Measurements from ENCODE around the gene ITGAX.
"Not testable (repeated sequence)": the region's sequence is repeated elsewhere in the genome, so short reads cannot be mapped to it uniquely, and the experiment has no call there.

ITGAX gene

DNA sequence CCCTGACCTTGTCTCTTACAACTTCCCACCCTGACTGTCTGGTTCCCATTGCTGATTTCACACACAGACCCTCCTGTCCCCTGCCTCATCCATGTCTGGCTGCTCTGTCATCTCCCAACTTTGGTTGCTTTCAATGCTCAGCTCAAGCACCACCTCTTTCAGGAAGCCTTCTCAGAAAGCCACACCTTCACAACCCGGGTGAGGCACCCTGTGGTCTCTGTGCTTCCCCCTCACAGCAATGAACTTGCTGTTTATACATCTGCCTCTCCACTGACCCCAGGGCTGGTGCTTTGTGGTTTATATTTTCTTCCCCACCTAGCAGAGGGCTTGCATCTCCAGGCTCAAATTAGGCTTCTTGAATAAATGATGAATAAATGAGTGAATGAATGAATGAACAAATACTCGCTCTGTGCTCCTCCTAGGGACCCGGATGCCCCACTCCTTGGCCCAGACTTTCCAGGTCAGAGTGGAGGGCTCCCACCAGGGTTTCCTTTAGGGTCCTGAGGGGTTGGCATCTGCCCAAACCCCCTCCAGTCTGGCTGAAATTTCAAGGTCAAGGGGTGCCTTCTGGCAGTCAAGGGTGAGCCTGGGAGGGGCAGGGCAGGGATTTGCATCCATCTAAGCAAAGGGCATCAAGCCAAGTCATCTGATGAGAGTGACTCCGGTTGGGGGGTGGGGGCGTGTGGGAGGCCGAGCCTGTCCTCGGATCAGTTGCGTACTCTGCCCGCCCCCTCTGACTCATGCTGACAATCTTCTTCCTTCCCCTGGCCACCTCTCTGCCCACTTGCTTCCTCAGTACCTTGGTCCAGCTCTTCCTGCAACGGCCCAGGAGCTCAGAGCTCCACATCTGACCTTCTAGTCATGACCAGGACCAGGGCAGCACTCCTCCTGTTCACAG lies at the start of gene ITGAX:
TSS of gene ITGAX (plus strand) at position 783 of the 898 bp plus-strand sequence. CDS start at position 862, 79 bp downstream.
- DNase-seq (ENCODE audit: low read depth in 1 of 2, low spot score in 1 of 2) = peak in 1 of 2 donors; percentile 25

- no peak for DNase-seq (ENCODE audit: low read depth in 1 of 2, low spot score in 1 of 2)
These were observed 49.8 kb upstream of the ITGAX start for GRCh38 chr16:31305219-31305618.

DNA sequence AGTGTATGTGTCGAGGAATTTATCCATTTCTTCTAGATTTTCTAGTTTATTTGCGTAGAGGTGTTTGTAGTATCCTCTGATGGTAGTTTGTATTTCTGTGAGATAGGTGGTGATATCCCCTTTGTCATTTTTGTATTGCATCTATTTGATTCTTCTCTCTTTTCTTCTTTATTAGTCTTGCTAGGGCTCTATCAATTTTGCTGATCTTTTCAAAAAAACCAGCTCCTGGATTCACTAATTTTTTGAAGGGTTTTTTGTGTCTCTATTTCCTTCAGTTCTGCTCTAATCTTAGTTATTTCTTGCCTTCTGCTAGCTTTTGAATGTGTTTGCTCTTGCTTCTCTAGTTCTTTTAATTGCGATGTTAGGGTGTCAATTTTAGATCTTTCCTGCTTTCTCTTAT lies 46.6 kb upstream of the ITGAX start:
- DNase-seq (ENCODE audit: low read depth in 1 of 2, low spot score in 1 of 2) = not testable (repeated sequence)

DNA sequence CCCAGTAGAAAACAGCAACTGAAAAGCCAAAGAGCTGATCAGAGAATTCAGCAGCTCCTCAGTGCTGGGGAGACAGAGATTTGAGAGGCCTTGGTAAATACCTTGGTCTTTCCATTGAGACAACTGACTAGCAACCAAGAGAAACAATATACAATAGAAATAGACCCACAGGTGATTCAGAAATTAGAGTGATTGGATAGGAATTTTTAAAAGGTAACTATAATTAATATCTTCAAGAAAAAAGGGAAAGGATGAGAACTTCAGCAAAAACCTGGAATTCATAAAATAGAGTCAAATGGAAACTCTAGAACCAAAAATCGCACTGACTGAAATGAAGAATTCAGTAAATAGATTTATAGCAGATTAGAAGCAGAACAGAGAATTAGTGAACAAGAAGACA lies 32.5 kb upstream of the ITGAX start:
- DNase-seq (ENCODE audit: low read depth in 1 of 2, low spot score in 1 of 2) = no peak

- no peak for DNase-seq (ENCODE audit: low read depth in 1 of 2, low spot score in 1 of 2)
These were observed 30.9 kb upstream of the ITGAX start for GRCh38 chr16:31323959-31324629.

GRCh38 chr16:31325171-31325570 lies 29.8 kb upstream of the ITGAX start:
- DNase-seq (ENCODE audit: low read depth in 1 of 2, low spot score in 1 of 2) = no peak

DNA sequence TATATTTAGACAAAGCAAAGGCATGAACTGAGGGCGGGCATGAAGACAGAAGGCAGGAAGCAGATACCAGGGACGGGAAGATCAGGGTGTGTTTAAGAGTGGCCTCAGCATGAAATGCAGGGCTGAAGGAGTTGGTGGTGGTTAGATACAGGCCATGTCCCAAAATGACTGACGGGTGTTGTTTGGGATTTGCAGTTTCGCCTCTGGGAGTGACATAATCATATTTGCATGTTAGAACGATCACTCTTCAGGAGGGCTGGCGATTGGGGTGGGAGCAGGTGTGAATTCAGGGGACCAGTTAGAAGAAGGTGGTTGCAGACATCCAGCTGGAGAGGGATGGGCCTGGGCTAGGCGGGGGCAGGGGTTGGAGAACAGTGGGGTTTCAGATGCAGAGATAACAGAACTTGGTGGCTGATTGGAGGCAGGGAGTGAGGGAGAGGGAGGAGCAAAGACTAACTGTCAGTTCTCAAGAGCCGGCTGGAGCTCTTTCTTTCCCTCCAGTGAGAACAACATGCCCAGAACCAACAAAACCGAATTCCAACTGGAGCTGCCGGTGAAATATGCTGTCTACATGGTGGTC lies 27.2 kb upstream of the ITGAX start:
- no peak for DNase-seq (ENCODE audit: low read depth in 1 of 2, low spot score in 1 of 2)

DNA sequence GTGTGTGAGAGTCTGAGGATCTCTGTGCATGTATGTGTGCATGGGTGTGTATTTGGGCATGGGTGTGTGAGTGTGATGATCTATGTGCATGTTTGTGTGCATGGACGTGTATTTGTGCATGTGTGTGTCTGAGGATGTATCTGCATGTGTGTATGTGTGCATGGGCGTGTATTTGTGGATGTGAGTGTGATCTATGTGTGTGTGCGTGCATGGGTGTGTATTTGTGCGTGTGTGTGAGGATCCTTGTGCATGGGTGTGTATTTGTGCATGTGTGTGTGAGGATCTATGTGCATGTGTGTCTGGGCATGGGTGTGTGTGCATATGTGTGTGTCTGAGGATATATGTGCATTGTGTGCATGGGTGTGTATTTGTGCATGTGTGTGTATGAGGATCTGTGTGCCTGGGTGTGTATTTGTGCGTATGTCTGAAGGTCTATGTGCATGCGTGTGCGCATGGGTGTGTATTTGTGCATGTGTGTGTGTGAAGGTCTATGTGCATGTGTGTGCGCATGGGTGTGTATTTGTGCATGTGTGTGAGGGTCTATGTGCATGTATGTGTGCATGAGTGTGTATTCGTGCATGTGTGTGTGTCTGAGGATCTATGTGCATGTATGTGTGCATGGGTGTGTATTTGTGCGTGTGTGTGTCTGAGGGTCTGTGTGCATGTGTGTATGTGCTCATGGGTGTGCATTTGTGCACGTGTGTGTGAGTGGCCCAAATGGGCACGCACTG lies 26.5 kb upstream of the ITGAX start:
- DNase-seq (ENCODE audit: low read depth in 1 of 2, low spot score in 1 of 2) = no peak

- DNase-seq (ENCODE audit: low read depth in 1 of 2, low spot score in 1 of 2) = no peak
These were observed 25.1 kb upstream of the ITGAX start for GRCh38 chr16:31329671-31330552.

- DNase-seq (ENCODE audit: low read depth in 1 of 2, low spot score in 1 of 2) = no peak
These were observed 24.5 kb upstream of the ITGAX start for GRCh38 chr16:31330553-31330890.

- DNase-seq (ENCODE audit: low read depth in 1 of 2, low spot score in 1 of 2) = no peak
These were observed 23.7 kb upstream of the ITGAX start for GRCh38 chr16:31331141-31331764.

DNA sequence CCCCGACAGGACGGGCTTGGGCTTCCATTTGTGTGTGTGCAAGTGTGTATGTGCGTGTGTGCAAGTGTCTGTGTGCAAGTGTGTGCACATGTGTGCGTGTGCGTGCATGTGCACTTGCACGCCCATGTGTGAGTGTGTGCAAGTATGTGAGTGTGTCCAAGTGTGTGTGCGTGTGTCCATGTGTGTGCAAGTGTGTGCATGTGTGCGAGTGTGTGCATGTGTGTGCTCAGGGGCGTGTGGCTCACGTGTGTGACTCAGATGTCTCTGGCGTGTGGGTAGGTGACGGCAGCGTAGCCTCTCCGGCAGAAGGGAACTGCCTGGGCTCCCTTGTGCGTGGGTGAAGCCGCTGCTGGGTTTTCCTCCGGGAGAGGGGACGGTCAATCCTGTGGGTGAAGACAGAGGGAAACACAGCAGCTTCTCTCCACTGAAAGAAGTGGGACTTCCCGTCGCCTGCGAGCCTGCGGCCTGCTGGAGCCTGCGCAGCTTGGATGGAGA lies 23.1 kb upstream of the ITGAX start:
- DNase-seq (ENCODE audit: low read depth in 1 of 2, low spot score in 1 of 2) = no peak

GRCh38 chr16:31332544-31332943 lies 22.4 kb upstream of the ITGAX start:
- DNase-seq (ENCODE audit: low read depth in 1 of 2, low spot score in 1 of 2) = no peak

DNA sequence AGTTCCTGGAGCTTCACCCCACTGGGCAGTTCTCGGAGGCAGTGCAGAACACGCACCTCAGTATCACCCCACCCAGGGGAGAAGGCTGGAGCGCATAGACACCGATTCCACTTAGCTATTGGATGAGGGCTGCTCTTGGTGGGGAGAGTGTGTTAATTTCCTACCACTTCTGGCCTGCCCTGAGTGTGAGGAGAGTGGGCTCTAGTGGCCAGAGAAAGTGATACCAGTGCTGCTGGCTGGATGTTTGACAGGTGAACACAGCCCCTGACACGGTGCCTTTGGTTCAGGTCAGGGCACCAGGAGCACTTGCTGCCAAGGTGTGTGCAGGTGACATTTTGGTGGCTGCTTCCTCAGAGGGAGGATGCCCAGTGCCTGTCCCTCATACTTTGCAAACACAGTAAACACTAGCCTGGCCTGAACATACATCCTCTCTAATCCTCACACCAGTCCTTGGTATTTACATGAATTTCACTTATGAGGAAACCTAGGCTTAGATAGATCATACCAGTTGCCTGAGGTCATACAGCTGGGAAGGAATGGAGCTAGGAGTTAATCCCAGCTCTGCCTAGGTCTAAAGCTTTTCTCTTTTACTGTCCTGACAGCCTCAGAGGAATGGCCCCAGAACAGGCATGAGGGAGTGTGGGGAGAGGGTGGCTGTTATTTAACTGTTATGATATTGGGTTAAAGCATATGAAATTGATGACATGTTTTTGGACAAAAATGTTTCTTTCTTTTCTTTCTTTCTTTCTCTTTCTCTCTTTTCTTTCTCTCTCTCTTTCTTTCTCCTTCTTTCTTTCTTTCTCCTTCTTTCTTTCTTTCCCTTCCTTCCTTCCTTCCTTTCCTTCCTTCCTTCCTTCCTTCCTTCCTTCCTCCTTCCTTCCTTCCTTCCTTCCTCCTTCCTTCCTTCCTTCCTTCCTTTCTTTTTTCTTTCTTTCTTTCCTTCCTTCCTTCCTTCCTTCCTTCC lies 21.0 kb upstream of the ITGAX start:
- no peak for DNase-seq (ENCODE audit: low read depth in 1 of 2, low spot score in 1 of 2)

DNA sequence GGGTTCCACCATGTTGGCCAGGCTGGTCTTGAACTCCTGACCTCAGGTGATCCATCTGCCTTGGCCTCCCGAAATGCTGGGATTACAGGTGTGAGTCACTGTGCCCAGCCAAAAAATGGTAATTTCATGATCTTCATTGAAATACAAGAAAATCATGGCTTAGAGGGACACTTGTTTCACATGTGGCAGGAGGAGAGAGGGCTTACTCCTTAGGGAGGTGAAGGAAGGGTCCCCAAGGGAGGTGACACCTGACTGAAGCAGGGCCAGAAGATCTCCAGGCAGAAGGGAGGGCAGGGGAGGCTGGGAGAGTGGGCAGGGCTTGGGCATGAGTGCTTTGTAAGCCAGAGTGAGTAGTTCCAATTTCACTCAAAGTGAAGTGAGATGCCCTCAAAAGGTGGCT lies 20.0 kb upstream of the ITGAX start:
- DNase-seq (ENCODE audit: low read depth in 1 of 2, low spot score in 1 of 2) = no peak

GRCh38 chr16:31335431-31335830 lies 19.5 kb upstream of the ITGAX start:
- DNase-seq (ENCODE audit: low read depth in 1 of 2, low spot score in 1 of 2) = no peak

- DNase-seq (ENCODE audit: low read depth in 1 of 2, low spot score in 1 of 2) = not testable (repeated sequence)
These were observed 16.8 kb upstream of the ITGAX start for GRCh38 chr16:31338166-31338685.

DNA sequence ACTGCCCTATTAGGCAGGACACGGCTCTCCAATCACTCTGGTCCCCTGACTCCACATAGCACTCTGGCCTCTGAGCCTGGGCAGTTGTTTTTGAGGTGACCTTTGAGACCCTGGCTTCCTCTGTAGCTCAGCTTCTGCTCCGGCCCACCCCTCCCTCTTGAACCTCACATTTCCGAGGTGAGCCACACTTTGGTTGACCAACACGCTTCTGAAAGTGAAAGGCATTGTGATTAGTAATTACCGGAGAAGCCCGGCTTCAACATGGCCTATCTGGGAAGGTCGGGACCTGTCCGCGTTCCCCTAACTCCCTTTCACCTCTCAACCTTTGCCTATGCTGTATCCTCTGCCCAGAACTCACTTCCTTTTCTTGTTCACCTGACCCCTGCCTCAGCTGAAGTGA lies 10.3 kb upstream of the ITGAX start:
- no peak for DNase-seq (ENCODE audit: low read depth in 1 of 2, low spot score in 1 of 2)

Measured in activated CD4-positive, alpha-beta T cell treated with anti-CD3 and anti-CD28 coated beads, Interleukin-2, amount 50 U/mL, for 24 hours (primary cell).